SU-DHL-6 (cell line): Measurements from ENCODE around the gene DCDC2C.

ENCODE experiments used
- EZH2phosphoT487 ChIP-seq: fragments of 200-600 bp; sonication (generic), shearing (Covaris generic); conservative IDR thresholded peaks from 2 replicates; pipeline ENCODE4 v1.6.1; 2018; ENCODE audit warnings: mild to moderate bottlenecking, antibody characterized with exemption, low read length, moderate library complexity, mixed read lengths
- TF ChIP-seq, protein P1 (sequence below): fragments of 200-600 bp; sonication (generic); IDR thresholded peaks from one replicate; pipeline ENCODE4 v1.5.1; 2017; ENCODE audit warnings: antibody characterized with exemption, mild to moderate bottlenecking, low read length, moderate library complexity; ENCODE audit not compliant: insufficient read depth, poor library complexity, severe bottlenecking

DNA sequence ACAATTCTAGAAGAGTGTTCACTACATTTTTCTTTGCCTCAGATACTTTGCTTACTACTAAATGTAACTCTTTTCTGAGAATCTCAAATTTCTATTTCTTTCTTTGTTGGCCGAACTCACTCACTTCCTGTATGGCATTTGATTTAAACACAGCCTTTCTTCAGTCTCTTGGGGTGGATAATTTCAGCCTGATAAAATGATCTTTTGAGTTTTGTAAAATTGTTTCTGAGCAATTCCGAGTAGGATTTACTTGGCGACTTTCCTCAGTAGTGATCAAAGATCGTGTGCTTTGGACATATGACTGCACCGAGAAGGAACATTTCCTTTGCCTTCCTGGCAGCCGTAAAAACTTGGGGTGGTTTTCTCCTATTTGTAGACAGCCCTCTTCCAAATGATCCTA, 127.4 kb downstream of the DCDC2C start:
- TF ChIP-seq, protein P1, sequence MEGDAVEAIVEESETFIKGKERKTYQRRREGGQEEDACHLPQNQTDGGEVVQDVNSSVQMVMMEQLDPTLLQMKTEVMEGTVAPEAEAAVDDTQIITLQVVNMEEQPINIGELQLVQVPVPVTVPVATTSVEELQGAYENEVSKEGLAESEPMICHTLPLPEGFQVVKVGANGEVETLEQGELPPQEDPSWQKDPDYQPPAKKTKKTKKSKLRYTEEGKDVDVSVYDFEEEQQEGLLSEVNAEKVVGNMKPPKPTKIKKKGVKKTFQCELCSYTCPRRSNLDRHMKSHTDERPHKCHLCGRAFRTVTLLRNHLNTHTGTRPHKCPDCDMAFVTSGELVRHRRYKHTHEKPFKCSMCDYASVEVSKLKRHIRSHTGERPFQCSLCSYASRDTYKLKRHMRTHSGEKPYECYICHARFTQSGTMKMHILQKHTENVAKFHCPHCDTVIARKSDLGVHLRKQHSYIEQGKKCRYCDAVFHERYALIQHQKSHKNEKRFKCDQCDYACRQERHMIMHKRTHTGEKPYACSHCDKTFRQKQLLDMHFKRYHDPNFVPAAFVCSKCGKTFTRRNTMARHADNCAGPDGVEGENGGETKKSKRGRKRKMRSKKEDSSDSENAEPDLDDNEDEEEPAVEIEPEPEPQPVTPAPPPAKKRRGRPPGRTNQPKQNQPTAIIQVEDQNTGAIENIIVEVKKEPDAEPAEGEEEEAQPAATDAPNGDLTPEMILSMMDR: no peak
- no peak for TF ChIP-seq EZH2phosphoT487
